HG03460 (cell line): Measurements from ENCODE around the gene RIBC2.
"Not testable (repeated sequence)": the region's sequence is repeated elsewhere in the genome, so short reads cannot be mapped to it uniquely, and the experiment has no call there.

Source experiments
- ATAC-seq: cut with Tn5 transposase; IDR thresholded peaks from one replicate; pipeline ENCODE4 v1.9.1; 2021; ENCODE audit not compliant: unreplicated experiment

RIBC2 gene, protein sequence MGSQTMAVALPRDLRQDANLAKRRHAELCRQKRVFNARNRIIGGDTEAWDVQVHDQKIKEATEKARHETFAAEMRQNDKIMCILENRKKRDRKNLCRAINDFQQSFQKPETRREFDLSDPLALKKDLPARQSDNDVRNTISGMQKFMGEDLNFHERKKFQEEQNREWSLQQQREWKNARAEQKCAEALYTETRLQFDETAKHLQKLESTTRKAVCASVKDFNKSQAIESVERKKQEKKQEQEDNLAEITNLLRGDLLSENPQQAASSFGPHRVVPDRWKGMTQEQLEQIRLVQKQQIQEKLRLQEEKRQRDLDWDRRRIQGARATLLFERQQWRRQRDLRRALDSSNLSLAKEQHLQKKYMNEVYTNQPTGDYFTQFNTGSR

DNA sequence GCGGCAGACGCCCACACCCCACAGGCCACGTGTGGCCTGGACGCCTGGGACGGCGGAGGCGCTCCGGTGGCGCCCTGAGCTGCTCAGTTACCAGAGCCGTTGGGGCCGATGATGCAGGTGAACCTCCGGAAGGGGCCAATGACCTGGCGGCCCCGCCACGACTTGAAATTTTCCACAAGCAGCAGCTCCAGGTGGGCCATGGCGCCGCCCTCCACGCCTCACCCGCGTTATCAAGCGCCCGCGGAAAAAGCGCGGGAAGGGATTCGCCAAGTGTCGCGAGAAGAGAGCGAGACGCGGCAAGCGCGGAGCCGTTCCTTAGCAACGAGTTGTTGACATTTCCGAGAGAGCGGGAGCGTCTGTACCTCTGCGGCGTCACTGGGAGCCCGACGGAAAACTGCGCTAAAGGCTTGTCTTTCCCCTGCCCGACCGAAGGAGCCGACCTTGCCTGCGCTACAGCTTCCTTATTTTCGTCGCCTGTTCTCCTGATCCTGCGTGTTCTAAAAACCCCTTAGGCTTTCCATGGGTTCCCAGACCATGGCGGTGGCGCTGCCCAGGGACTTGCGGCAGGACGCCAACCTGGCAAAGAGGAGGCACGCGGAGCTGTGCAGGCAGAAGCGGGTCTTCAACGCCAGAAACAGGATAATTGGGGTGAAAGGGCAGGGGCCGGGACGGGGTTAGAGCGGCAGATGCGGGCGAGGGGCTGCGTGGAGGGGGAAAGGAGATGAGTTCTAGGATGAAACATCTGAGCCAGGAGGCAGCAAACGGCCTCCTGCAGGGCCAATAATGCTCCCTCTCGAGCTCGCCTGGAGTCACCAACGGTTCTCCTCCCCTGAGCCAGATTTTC lies at the start of gene RIBC2, which contains the start of gene SMC1B:
Gene RIBC2 (plus strand): TSS at position 326 of the 844 bp plus-strand sequence. CDS start 194 bp downstream, at position 520.
Gene SMC1B (minus strand): TSS at position 232 of the 844 bp plus-strand sequence. CDS start 32 bp downstream, at position 200.
- ATAC-seq = no peak

DNA sequence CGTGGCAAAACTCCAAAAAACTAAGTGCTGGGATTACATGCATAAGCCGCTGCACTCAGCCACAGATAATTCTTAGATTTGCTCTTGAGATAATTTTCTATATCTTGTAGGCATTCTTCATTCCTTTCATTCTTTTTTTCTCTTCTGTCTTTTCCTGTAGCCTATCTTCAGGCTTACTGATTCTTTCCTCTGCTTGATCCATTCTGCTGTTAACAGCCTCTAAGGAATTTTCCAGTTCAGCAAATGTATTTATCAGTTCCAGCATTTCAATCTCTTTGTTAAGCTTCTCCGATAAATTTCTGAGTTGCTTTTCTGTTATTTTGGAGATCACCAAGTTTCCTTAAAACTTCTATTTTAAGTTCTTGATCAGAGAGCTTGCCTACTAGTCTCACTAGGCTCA lies 46.8 kb upstream of the RIBC2 start:
- ATAC-seq = no peak

DNA sequence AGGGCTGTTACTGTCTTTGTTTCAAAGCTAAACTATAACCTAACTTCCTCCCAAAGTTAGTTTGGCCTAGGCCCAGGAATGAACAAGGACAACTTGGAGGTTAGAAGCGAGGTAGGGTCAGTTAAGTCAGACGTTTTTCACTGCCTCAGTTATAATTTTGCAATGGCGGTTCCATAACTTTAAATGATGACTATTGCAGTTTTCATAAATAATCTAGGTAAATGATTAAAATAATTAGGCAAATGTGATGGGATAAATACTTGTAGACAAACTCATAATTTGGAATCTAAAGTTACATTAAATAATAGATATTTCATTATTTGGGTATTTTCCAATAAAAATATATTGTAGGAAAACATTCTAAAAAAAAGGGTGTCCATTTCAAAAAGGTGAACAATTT lies 39.9 kb upstream of the RIBC2 start:
- ATAC-seq = not testable (repeated sequence)

GRCh38 chr22:45376009-45376408 lies 37.5 kb upstream of the RIBC2 start:
- no peak for ATAC-seq

- no peak for ATAC-seq
These were observed 36.8 kb upstream of the RIBC2 start for GRCh38 chr22:45376703-45377102.

- no peak for ATAC-seq
These were observed 32.1 kb upstream of the RIBC2 start for GRCh38 chr22:45381348-45381747.

DNA sequence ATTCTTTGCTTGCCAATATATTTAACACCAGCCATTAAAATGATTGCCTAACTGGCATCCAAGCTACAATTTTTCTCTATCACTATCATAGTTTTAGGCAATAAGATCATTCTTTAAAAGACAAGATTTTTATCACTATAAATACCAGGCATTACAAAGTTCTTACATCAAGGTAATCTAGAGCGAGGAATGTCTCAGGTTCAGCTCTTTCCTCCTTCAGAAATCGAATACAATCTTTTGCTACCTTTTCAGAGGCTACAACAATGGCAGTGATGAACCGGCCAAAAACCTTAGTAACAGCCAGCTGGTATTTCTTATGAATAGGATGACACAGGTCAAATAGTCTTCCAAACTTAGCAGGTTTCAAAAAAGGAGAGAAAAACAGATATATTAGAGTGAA lies 23.9 kb upstream of the RIBC2 start:
- no peak for ATAC-seq

GRCh38 chr22:45397806-45398205 lies 15.7 kb upstream of the RIBC2 start:
- no peak for ATAC-seq

DNA sequence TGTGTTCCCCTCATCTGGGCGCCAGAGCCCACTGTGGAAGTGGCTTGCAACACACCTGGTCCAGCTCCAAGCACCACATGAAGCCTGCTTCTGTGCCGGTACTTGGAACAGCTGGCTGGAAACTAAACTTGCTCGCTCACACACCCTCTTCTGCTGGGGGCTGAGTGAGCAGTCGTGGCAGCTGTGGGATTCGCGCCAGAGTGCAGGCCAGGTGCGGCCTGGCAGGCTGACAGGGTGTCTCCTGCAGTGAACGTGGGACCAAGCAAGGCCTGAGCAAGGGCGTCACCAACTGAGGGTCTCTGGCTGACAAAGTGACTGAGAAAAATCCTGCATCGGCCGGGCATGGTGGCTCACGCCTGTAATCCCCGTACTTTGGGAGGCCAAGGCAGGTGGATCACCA lies 15.3 kb upstream of the RIBC2 start:
- no peak for ATAC-seq

- no peak for ATAC-seq
These were observed 13.6 kb upstream of the RIBC2 start for GRCh38 chr22:45399712-45400445.

GRCh38 chr22:45402466-45402985 lies 11.0 kb upstream of the RIBC2 start:
- no peak for ATAC-seq

- no peak for ATAC-seq
These were observed 5.7 kb upstream of the RIBC2 start for GRCh38 chr22:45407793-45408192.

- ATAC-seq = no peak
These were observed 503 bp upstream of the RIBC2 start for GRCh38 chr22:45413013-45413367.

DNA sequence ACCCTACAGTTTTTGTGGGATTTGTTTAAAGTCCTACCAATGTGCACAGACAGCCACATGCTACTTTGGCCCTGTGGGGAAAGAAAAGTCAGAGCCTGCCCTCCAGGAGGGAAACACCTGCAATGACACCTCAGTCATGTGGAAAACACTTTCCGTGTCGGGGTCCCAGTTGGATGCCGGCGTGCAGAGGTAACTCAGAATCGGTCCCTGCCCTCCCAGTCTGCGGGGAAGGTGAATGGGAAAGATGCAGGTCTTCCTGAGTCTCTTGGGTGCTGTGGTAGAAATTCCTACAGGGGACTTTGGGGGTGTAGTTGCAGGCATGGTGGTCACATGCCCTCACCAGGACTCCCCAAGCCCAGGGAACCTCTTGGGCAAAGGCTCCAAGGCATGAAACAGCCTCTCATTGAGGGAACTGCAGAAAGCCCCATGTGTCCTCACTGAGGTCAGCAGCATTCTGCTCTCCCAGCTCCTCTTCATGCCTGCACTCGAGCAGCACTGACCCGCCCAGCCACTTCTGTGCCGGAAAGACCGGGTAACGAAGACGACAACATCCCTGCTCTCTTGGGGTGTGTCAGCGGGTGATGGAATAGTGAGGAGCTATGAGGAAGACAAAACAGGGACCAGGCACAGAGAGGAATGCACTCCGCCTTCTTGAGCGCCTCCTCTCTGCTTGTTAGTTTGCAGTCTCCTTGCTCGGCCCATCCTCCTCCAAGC lies 4.7 kb downstream of the RIBC2 start:
- no peak for ATAC-seq

DNA sequence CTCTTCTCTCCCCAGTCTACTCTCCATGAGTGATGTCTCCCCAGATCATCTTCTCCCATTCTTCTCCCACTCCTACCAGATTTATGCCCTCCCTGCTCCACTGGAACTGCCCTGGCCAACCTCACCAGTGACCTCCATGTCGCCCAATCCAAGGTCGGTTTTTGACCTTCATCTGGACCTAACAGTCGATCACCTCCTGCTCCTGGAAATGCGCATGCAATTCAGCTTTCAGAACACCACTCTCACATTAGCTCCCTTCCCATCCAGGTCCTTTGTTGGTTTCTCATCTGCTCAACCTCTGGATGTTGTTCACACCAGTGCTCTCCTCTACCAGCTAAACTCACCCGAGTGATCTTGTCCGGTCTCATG lies 5.3 kb downstream of the RIBC2 start:
- ATAC-seq = no peak

DNA sequence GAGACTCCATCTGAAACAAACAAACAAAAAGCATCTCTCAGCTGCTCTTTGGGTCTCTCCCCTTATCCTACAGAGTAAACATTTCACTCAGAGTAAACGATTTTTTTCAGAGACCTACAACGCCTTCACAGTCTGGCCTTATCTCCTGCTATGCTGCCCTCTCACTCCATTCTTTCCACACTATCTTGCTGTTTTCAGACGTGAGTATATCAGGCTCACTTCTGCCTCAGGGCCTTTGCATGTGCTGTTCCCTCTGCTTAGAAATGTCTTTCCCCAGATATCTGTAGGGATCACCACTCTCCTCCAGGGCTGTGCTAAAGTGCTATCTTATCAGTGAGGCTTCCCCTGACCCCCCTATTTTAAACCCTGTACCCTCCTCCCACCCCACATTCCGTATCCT lies 6.5 kb downstream of the RIBC2 start:
- no peak for ATAC-seq

DNA sequence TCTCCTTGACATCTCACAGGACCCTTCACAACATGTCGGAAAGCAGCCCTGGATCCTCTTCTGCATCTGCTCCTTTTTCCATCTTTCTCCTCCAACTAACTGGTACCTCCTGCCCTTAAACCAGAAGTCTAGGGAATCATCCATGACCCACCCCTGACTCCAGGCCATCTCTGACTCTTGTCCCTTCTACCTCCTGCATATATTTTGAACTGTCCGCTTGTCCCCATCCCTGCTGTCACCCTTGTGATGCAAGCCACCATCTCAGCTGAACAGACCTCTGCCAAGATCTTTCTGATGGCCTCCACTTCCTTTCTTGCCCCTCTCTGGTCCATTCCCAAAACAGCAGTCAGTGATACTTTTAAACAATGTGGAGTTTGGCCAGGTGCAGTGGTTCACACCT lies 7.0 kb downstream of the RIBC2 start:
- no peak for ATAC-seq

GRCh38 chr22:45421349-45422055 lies 8.0 kb downstream of the RIBC2 start:
- no peak for ATAC-seq

GRCh38 chr22:45422237-45422983 lies 8.9 kb downstream of the RIBC2 start:
- ATAC-seq = no peak
